Nephron progenitor cell (in vitro differentiated cells): ENCODE data around the gene DOK7.

Experiments
- DNase-seq: peaks from one replicate; pipeline ENCODE4 v3.0.0; 2021
- H3K27ac Mint-ChIP-seq: 2 replicates; pipeline ENCODE4 v1.8.0; 2021; ENCODE audit warnings: mild to moderate bottlenecking, moderate library complexity, mixed read lengths
- H3K27me3 Mint-ChIP-seq: 2 replicates; pipeline ENCODE4 v1.8.0; 2021; ENCODE audit warnings: mild to moderate bottlenecking, low read depth, mixed read lengths; ENCODE audit not compliant: poor library complexity
- H3K36me3 Mint-ChIP-seq: 2 replicates; pipeline ENCODE4 v1.8.0; 2021; ENCODE audit warnings: low read depth, mixed read lengths
- H3K4me1 Mint-ChIP-seq: 2 replicates; pipeline ENCODE4 v1.8.0; 2021; ENCODE audit warnings: mixed read lengths
- H3K4me3 Mint-ChIP-seq: 2 replicates; pipeline ENCODE4 v1.8.0; 2021; ENCODE audit warnings: mild to moderate bottlenecking, moderate library complexity, mixed read lengths
- H3K9me3 Mint-ChIP-seq: 2 replicates; pipeline ENCODE4 v1.8.0; 2021; ENCODE audit warnings: mild to moderate bottlenecking, moderate library complexity, mixed read lengths
- TF ChIP-seq, protein P1 (sequence below): fragments of 200-600 bp; sonication (generic); IDR thresholded peaks from 2 replicates; pipeline ENCODE4 v1.5.0; 2021; ENCODE audit warnings: antibody characterized with exemption

DOK7 gene

DNA sequence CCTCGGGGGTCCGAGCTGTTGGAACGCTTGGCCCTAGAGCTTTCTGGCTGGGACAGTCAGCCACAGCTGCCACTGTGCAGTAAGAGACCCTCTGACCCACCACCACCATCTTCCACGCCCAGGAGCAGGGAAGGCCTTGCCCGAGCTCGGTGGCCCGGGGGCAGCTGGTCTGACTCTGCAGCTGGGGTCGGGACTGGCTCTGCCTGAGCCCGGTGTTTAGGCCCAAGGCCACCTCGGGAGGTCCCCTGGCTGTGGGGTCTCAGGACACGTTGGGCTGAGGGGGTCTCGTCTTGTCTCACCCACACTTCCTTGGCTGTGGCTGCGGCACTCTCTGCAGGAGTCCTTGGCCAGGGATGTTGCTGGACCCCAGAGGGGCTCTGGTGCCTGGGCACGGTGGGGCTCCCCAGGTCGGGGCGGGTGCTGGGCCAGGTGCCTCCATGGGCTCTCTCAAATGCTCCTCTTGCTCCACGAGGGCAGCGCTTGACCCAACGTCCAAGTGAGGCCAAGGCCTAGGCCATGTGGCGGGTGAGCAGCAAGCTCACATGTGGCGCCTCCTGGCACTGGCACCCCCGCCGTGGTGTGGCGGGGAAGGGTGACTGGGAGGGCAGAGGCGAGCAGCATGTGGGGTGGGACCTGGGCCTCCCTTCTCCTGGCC, 22.9 kb downstream of the DOK7 start:
- H3K4me3 Mint-ChIP-seq = no peak overlapping the region
- peaks cover 45% of the 10 kb centered on the region for H3K27me3 Mint-ChIP-seq
- H3K27ac Mint-ChIP-seq = no peak overlapping the region
- H3K4me1 Mint-ChIP-seq = peaks cover 7% of the 10 kb centered on the region
- TF ChIP-seq, protein P1, sequence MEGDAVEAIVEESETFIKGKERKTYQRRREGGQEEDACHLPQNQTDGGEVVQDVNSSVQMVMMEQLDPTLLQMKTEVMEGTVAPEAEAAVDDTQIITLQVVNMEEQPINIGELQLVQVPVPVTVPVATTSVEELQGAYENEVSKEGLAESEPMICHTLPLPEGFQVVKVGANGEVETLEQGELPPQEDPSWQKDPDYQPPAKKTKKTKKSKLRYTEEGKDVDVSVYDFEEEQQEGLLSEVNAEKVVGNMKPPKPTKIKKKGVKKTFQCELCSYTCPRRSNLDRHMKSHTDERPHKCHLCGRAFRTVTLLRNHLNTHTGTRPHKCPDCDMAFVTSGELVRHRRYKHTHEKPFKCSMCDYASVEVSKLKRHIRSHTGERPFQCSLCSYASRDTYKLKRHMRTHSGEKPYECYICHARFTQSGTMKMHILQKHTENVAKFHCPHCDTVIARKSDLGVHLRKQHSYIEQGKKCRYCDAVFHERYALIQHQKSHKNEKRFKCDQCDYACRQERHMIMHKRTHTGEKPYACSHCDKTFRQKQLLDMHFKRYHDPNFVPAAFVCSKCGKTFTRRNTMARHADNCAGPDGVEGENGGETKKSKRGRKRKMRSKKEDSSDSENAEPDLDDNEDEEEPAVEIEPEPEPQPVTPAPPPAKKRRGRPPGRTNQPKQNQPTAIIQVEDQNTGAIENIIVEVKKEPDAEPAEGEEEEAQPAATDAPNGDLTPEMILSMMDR = no peak
- DNase-seq = no peak
- no peaks in the 10 kb centered on the region for H3K36me3 Mint-ChIP-seq
- no peaks in the 10 kb centered on the region for H3K9me3 Mint-ChIP-seq

DNA sequence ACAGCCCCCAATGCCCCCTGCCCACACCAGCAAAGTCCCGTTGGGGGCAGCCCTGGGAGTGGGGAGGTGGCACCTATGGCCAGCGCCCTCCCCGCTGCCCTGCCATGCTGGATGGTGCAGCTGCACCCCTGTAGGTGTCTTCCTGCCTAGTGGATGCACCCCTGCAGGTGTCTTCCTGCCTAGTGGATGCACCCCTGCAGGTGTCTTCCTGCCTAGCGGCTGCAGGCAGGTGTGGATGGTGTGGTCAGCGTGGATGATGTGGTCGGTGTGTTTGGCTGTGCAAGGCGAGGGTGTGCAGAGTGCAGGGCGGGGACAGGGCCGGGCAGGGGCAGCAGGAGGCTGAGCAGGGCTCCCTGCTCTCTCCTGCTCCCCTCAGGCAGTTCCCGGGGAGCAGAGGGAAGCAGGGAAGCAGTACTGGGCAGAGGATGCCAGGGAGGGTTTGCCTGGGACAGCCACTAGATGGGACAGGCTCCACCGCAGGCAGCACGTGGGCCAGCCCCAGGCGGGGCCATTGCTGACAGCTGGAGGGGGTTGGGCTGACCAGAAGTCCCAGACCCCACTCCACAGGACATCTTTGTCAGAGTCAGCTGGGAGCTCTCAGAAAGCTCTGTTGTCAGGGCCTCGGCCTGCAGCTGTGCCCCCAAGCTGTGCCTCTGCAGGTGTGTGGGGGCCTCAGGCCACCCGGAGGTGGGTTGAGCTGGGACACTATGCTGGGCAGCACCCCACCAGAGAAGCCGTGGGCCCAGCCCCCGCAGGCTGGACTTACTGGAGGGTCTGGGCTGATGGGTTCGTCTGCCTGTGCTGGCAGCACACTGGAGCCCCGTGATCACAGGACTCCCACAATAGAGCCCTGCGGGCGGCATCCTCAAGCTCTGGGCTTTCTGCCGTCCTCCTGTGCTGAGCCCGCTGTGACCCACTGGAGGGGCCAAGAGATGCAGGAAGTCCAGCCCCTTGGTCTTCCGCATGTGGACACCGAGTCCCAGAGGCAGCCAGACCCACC, 23.7 kb downstream of the DOK7 start:
- peaks cover 4% of the 10 kb centered on the region for H3K9me3 Mint-ChIP-seq

DNA sequence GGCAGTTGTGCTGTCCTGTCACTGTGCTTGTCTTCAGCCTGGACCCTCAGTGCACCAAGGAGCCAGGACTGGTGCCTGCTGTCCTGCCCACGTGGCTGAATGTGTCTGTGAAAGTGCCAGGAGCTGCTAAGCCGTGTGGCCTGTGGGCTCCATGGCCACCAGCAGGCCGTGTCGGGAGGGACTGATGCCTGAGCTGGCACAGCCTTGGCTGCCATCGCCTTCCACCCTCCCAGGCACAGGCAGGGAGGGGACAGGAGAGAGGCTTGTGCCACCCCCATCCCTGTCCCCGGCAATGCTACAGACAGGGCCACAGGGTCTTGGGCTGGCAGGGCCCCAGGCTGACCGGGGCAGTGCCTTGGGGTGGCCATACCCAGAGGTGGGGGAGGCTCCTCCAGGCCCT, 24.8 kb downstream of the DOK7 start:
- TF ChIP-seq, protein P1 = no peak
- peaks cover 55% of the 10 kb centered on the region for H3K27me3 Mint-ChIP-seq
- no peaks in the 10 kb centered on the region for H3K36me3 Mint-ChIP-seq
- peaks cover 4% of the 10 kb centered on the region for H3K9me3 Mint-ChIP-seq
- H3K4me1 Mint-ChIP-seq = peaks cover 9% of the 10 kb centered on the region
- H3K27ac Mint-ChIP-seq = no peak overlapping the region
- H3K4me3 Mint-ChIP-seq = no peak overlapping the region
- no peak for DNase-seq

More for the DNA sequence above, 23.7 kb downstream of the DOK7 start:
- no peak for DNase-seq
- Mint-ChIP-seq H3K36me3 (no peaks in the 10 kb centered on the region), H3K4me1 (peaks cover 5% of the 10 kb centered on the region), H3K27ac (no peak overlapping the region), H3K27me3 (peaks cover 50% of the 10 kb centered on the region), H3K4me3 (no peak overlapping the region)
- TF ChIP-seq, protein P1 = no peak

DNA sequence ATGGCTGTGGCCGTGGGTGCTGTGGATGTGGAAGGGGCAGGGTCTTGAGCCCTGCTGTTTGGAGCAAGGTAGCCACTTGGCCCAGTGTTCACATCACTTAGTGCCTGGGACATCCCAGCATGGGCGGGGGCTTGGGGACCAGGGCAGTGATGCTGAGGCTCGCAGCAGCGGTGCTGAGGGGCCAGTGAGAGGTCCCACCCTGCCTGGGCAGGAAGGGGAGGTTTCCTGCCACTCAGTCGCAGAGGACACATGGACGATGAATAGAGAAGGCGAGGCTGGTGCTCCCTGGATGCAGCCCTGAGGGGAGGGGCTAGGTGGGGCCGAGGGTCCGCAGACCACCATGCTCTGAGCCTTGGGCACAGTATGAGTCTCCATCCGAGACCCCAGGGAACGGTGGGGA, 25.7 kb downstream of the DOK7 start:
- Mint-ChIP-seq H3K36me3 (no peaks in the 10 kb centered on the region), H3K9me3 (peaks cover 4% of the 10 kb centered on the region), H3K4me3 (no peak overlapping the region), H3K27me3 (peaks cover 48% of the 10 kb centered on the region), H3K4me1 (peaks cover 9% of the 10 kb centered on the region), H3K27ac (no peak overlapping the region)
- TF ChIP-seq, protein P1 = no peak
- DNase-seq = no peak

DNA sequence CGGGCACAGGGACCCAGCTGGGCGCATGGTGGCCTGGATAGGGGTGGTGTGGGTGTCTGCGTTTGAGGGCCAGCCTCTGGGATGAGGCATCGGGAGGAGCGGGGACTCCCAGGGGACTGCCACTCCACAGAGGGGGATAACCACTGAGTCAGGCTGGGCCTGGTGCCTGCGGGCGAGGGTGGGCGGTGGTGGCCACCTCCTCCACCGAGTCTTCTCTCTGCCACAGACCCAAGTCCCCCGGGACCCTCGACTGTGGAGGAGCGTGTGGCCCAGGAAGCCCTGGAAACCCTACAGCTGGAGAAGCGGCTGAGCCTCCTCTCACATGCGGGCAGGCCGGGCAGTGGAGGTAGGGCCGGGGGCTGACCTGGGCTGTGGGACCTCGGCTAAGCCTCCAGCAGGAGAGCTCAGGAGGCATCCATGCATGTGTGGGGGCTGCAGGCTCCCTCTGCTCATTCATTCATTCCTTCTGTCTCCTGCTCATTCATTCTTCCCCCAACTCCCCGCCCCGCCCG, 26.4 kb downstream of the DOK7 start:
- DNase-seq = peak; percentile 39
- no peak overlapping the region for H3K4me3 Mint-ChIP-seq
- H3K9me3 Mint-ChIP-seq = peaks cover 4% of the 10 kb centered on the region
- peaks cover 46% of the 10 kb centered on the region for H3K27me3 Mint-ChIP-seq
- peaks cover 13% of the 10 kb centered on the region for H3K4me1 Mint-ChIP-seq
- H3K27ac Mint-ChIP-seq = no peak overlapping the region
- TF ChIP-seq, protein P1 = no peak
- H3K36me3 Mint-ChIP-seq = no peaks in the 10 kb centered on the region
